ENCODE results near the gene CWC27. TPM values are rescaled to one million over a fixed set of nuclear protein-coding genes. Genes with fewer than 3 reads are reported as not detected.
A peak's percentile ranks its signal among the peaks of the same experiment; 100 is the strongest.

The CWC27 gene
- total RNA-seq, 1 donor from 2014 or later, result 16.3 TPM

DNA sequence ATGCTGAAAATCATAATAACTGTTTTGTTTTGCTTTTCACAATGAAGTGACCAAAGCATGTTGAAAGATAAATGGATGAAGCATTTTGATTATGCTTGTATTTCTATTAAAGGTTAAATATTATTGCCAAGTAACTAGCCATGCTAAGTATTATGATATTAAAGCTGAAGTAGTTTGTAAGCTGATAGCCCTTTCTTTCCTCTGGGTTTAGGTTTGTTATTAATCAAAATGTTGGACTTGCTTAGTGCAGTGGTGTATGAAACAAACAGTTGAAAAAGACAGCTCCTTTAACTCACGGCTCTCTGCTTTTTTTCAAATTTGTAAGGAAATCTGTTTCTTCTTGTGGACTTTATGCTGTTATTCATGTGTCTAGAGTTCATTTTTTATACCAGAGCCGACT is 246.0 kb downstream of the CWC27 start:
- intact Hi-C loops (cut with DNase I), result no loop called here
- TF ChIP-seq, protein P1, sequence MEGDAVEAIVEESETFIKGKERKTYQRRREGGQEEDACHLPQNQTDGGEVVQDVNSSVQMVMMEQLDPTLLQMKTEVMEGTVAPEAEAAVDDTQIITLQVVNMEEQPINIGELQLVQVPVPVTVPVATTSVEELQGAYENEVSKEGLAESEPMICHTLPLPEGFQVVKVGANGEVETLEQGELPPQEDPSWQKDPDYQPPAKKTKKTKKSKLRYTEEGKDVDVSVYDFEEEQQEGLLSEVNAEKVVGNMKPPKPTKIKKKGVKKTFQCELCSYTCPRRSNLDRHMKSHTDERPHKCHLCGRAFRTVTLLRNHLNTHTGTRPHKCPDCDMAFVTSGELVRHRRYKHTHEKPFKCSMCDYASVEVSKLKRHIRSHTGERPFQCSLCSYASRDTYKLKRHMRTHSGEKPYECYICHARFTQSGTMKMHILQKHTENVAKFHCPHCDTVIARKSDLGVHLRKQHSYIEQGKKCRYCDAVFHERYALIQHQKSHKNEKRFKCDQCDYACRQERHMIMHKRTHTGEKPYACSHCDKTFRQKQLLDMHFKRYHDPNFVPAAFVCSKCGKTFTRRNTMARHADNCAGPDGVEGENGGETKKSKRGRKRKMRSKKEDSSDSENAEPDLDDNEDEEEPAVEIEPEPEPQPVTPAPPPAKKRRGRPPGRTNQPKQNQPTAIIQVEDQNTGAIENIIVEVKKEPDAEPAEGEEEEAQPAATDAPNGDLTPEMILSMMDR (IDR thresholded peaks at IDR 0.05), result no peak
- no peak overlapping the region for H3K27ac ChIP-seq
- no peaks in the 10 kb centered on the region for H3K36me3 ChIP-seq
- no peak for DNase-seq
- H3K27me3 ChIP-seq, result no peaks in the 10 kb centered on the region
- no peaks in the 10 kb centered on the region for H3K9me3 ChIP-seq
- no peak for ATAC-seq
- H3K4me1 ChIP-seq, result no peaks in the 10 kb centered on the region
- H3K4me3 ChIP-seq, result no peak overlapping the region

DNA sequence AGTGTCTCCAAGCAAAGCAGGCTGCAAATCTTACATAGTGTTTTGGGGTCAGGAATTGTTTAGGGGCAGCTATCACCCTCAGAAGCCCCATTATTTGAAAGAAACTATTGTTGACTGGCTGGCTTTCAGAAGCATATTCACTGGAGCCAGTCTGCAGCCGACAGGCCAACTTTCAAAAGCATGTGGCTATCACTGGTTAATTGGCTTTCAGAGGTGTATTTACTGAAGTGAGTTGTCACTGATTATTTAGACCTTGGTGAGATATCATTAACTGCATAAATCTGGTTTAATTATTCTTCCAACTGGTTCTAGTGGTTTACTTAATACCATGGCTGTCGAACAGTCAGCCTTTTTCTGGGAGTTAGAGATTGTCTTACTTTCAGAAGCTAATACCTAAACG is 247.0 kb downstream of the CWC27 start:
- no peak for ATAC-seq
- no peaks in the 10 kb centered on the region for H3K9me3 ChIP-seq
- H3K4me3 ChIP-seq, result no peak overlapping the region
- H3K36me3 ChIP-seq, result no peaks in the 10 kb centered on the region
- no peak for DNase-seq
- no peaks in the 10 kb centered on the region for H3K27me3 ChIP-seq
- TF ChIP-seq, protein P1 (IDR thresholded peaks at IDR 0.05), result no peak
- no peak overlapping the region for H3K27ac ChIP-seq
- no peaks in the 10 kb centered on the region for H3K4me1 ChIP-seq
- intact Hi-C loops (cut with DNase I), result no loop called here

DNA sequence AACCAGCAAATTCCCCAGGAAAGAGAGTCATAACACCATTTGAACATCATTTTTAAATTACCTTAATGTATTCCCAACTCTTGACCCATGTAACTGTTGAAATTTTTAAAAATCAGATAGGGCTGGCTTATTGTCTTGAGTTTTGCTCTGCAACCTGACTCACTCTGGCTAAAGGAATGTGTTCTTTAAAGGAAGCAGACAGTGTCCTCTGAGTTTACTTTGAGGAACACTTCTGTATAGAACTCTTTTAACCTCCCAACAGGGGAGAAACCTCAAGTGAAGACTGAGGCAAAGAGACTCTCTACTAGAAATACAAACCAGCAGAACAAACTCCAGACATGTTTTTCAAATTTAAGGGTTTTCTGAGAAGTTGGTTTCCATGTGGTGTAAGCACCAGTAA is 248.9 kb downstream of the CWC27 start:
- DNase-seq (no peak), ATAC-seq (no peak)
- Histone ChIP-seq H3K36me3 (no peaks in the 10 kb centered on the region), H3K4me3 (no peak overlapping the region), H3K27ac (no peak overlapping the region), H3K9me3 (no peaks in the 10 kb centered on the region), H3K4me1 (no peaks in the 10 kb centered on the region), H3K27me3 (no peaks in the 10 kb centered on the region)
- TF ChIP-seq, protein P1 (IDR thresholded peaks at IDR 0.05), result no peak
- intact Hi-C loops (cut with DNase I), result no loop called here

DNA sequence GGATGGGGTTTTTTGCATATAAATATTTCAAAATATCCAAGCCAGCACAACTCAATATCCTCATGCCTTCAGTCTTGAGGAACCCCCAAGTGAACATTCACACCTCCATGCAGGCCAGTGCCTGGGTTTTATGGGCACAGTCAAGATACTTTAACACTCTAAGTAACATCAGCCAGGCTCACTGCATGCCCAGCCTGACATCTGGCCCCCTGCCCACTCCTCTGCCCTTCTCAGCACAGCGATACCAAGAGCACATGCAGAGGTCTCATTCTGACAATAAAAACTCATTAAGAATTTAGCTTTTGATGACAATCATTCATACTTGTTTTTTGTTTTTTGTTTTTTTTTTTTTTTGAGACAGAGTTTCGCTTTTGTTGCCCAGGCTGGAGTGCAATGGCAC is 250.0 kb downstream of the CWC27 start:
- Histone ChIP-seq H3K36me3 (no peaks in the 10 kb centered on the region), H3K4me3 (no peak overlapping the region), H3K4me1 (no peaks in the 10 kb centered on the region), H3K27me3 (no peaks in the 10 kb centered on the region), H3K9me3 (no peaks in the 10 kb centered on the region), H3K27ac (no peak overlapping the region)
- DNase-seq (no peak), ATAC-seq (no peak)
- intact Hi-C loops (cut with DNase I), result no loop called here
- TF ChIP-seq, protein P1 (IDR thresholded peaks at IDR 0.05), result no peak

DNA sequence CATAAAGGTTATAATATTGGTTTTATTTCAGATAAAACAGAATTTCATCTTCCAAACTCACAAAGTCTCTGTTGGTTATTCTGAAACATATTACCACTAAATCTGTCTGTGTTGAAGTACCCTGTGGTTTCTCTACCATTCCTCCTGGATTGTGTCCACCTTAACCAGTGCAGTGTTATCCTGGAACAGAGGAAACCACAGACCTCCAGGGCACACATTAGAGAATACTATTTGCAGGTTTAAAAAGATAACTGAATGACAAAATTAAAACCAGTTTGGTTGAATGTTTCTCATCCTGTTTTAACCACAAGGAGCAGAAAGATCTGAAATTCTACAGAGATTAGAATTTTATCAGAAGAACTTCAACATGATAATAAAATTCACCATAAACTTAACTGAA is 251.8 kb downstream of the CWC27 start:
- Histone ChIP-seq H3K4me3 (no peak overlapping the region), H3K27ac (no peak overlapping the region), H3K9me3 (no peaks in the 10 kb centered on the region), H3K4me1 (no peaks in the 10 kb centered on the region), H3K36me3 (no peaks in the 10 kb centered on the region), H3K27me3 (no peaks in the 10 kb centered on the region)
- no peak for ATAC-seq
- intact Hi-C loops (cut with DNase I), result no loop called here
- TF ChIP-seq, protein P1 (IDR thresholded peaks at IDR 0.05), result no peak
- no peak for DNase-seq

DNA sequence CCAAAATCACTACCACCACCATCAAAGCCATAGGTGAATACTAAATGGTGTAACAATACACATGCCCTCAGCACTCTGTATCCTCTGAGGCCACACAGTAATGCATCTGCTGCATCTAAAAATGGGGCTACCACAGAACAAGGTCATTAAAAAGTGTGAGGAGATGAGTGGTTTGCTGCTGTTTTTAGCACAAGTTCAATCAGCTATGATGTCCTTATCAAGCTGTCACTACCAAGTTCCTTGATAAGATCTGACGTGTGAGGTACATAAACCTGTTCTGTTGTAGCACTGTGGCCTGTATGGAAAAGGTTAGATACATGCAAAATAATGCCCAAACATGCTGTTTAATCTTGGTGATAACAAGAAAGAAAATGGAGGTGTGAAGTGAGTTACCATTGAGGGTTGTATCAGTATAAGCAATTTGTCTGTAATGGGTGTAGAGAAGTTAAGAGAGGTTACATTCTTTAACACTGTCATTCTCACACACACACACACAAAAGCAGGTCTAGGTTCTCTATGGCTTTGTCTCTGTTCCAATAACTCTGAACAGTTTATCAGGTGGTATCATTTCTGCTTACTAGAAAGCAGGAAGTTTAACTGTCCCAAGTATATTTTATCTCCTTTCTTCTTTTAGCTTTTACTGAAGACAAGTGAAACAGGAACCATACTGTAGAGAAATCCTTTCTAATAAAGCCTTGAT is 252.9 kb downstream of the CWC27 start:
- Histone ChIP-seq H3K9me3 (no peaks in the 10 kb centered on the region), H3K36me3 (no peaks in the 10 kb centered on the region), H3K4me1 (no peaks in the 10 kb centered on the region), H3K4me3 (no peak overlapping the region), H3K27me3 (no peaks in the 10 kb centered on the region), H3K27ac (no peak overlapping the region)
- DNase-seq (no peak), ATAC-seq (peak; percentile 33)
- intact Hi-C loops (cut with DNase I), result no loop called here
- TF ChIP-seq, protein P1 (IDR thresholded peaks at IDR 0.05), result no peak
